GM19438 (cell line): Measurements from ENCODE around the gene POLR1E.
"Not testable (repeated sequence)": the region's sequence is repeated elsewhere in the genome, so short reads cannot be mapped to it uniquely, and the experiment has no call there.

Experiments used
- ATAC-seq: cut with Tn5 transposase; IDR thresholded peaks from one replicate; pipeline ENCODE4 v1.9.1; 2021; ENCODE audit warnings: low read depth; ENCODE audit not compliant: unreplicated experiment

Gene POLR1E

DNA sequence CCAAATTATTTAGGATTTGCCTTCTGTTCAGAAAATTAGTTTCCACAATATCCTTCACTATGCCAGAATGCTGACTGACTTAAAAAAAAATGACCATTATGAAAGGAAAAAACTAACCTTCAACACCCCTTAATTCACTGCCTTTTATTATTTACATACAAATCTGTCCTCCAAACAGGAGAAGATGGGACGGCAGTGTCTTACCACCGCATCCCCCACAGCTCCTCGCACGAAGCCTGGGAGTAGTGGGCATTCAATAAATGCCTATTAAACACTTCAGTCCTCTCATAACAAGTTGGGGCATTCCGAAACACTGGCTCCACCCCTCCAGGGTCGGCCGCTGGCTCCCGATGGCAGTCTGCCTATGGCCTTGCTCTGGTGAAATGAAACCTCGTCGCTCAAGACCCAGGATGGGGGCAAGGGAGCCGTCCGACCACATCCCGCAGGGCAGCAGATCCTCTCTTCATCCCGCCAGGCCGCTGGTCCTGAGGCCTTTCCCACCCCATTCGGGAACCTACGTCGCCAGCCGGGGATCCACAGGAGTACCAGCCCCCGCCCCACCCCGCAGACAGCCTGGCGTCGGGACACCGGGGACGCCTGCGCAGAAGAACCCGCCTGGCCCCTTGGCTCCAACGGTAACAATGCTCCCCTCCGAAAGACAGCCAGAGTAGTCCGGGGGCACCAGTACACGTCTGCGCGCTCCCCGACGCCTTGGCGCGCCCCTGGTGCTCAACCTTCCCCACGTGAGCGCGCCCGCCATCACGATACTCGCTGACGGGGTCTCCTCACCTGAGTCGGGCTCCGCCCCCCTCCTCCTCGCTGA is 21.1 kb upstream of the POLR1E start:
- ATAC-seq, result peak; percentile 40

DNA sequence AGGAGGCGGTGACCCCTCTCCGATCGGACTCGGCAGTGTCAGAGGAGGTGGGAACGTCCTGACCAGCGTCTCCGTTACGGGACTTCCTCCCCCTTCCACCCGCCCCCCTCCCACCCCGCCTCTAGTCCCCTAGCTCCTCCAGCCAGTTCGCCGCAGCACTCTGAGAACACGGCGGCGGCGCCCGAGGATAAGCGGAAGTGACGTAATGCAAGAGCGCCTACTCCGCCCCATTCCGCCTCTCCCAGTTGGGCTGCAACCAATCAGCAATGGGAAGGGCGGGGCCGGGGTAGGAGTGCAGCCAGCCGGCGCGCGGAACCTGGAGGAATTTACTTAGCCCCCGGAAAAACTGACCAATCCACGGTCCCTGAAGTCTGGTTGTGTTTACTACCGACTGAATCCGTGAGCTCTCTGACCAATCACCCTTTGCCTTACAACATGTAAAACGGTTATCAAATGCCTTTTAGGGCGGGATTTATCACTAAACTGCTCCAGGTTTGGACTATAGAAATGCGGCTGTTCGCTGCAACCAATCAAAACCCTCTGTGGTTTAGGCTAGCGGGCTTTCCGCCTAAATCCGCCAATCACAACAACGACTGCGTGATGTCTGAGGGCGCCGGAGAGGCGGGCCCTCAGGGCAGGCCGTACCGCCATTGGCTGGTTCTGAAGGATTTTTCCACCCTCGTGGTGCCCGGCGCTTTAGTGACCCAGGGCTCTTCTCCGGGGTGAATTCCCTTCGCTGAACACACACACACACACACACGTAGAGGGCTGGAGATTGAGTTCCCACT is 20.3 kb upstream of the POLR1E start, which contains the start of gene ZBTB5:
TSS of gene ZBTB5 (minus strand) at position 202 of the 788 bp plus-strand sequence. CDS start 22,899 bp downstream, outside the sequence.
- ATAC-seq, result peak; percentile 80

DNA sequence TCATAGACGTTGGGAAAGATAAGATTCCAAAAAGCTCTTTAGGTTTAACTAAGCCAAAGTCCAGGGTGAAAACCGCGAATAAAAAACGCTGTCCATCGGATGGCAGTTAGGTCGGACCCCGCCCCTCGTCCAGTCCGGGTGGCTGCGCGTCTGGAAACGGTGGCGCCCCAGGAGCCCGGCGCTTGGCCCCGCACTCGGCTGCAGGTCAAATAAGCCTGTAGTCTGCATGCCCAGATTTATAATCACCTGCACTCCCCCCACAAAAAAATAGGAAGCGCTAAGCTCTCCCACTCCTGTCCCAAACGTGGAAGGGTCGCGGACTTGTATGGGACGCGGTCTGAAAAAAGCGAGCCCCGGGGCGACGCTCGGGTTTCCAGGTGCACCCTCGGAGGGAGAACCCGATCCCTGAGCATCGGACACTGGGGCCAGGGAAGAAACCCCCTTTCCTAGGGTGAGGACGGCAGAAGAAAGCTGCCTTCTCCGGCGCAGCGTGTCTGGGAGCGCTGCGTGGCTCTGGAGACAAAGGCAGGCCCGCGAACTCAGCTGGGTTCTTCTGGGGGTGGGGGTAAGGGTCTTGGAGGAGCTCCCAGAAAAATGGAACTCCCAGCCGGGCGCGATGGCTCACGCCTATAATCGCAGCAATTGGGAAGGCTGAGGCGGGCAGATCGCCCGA is 19.6 kb upstream of the POLR1E start:
- no peak for ATAC-seq

DNA sequence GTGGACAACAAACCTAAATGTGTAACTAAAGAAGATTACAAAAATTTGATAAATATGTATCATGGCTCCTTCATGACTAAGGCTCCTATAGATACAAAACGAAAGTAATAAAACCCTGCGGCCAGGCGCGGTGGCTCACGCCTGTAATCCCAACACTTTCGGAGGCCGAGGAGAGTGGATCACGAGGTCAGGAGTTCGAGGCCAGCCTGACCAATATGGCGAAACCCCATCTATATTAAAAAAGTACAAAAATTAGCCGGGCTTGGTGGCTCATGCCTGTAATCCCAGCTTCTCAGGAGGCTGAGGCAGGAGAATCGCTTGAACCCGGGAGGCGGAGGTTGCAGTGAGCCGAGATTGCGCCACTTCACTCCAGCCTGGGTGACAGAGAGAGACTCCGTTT is 18.2 kb upstream of the POLR1E start:
- not testable (repeated sequence) for ATAC-seq

DNA sequence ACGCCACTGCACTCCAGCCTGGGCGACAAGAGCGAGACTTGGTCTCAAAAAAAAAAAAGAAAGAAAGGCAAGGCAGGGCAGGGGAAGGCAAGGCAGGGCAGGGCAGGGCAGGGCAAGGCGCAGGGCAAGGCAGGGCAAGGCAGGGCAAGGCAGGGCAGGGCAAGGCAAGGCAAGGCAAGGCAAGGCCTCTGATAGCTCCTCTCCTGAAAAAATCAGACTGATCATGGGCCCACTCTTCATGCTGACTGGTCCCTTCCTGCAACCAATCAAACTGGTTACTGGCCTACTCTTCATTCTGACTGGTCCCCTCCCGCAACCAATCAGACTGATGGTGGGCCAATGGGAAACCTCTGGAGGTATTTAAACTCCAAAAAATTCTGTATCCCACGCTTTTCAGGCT is 17.1 kb upstream of the POLR1E start:
- no peak for ATAC-seq

DNA sequence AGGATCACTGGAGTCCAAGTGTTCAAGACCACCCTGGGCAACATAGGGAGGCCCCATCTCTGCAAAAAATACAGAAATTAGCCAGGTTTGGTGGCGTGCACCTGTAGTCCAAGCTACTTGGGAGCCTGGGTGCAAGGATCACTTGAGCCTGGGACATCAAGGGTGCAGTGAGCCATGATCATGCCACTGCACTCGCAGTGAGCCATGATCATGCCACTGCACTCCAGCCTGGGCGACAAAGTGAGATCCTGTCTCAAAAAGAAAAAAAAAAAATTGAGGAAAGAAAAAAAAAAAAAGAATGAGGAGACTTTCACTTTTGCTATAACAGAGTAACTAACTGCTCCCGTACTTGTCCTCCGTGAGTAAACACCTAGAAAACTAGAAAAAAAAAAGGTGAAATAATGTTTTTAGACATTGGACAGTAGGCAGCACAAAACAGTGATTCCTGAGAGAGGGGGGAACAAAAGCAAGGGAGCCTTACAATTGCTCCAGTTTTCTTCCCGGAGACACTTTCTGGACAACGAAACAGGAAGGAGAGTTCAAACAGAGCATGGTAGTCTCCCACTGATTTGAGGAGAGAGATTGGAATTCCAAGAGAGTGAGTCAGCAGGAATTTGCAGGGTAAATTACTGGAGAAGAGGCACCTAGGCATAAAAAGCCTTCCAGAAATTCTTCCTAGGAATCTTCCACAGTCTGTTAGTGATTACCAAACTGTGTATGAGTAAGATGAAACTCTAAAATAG is 13.6 kb upstream of the POLR1E start:
- ATAC-seq, result no peak

DNA sequence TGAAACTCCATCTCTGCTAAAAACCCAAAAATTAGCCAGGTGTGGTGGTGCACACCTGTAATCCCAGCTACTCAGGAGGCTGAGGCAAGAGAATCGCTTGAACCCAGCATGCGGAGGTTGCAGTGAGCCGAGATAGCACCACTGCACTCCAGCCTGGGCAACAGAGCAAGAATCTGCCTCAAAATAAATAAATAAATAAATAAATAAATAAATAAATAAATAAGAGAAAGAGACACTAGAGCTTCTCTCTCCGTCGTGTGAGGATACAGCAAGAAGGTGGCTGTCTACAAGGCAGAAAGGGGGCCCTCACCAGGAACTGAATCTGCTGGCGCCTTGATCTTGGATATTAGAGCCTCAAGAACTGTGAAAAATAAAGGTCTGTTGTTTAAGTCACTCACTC is 11.8 kb upstream of the POLR1E start:
- not testable (repeated sequence) for ATAC-seq

DNA sequence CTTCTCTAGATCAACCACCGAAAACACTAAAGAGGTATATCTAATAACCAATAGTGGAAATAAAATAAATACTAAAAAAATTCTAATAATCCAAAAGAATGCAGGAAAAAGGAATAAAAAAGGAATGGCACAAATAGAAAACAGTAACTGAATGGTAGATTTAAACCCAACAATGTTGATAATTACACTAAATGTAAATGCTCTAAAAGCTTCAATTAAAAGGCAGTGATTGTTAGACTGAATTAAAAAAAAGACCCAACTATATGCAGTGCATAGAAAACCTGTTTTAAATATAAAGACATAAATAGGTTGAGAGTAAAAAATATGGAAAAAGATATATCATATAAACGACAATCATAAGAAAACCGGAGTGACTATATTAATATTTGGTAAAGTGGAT is 11.3 kb upstream of the POLR1E start:
- ATAC-seq, result no peak

DNA sequence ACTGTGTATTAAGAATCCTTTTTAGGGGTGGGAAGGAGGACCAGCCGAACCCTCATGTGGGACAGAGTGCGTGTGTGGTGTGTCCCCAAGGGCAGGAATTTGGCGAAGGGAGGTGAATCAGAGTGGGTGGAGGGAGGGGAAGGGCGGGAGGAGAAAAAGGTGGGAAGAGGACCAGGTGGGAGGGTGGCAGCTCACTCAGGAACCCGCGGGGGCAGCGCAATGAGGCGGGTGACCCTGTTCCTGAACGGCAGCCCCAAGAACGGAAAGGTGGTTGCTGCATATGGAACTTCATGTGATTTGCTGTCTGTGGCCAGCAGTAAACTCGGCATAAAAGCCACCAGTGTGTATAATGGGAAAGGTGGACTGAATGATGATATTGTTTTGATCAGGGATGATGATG is 8.8 kb upstream of the POLR1E start:
- ATAC-seq, result no peak

DNA sequence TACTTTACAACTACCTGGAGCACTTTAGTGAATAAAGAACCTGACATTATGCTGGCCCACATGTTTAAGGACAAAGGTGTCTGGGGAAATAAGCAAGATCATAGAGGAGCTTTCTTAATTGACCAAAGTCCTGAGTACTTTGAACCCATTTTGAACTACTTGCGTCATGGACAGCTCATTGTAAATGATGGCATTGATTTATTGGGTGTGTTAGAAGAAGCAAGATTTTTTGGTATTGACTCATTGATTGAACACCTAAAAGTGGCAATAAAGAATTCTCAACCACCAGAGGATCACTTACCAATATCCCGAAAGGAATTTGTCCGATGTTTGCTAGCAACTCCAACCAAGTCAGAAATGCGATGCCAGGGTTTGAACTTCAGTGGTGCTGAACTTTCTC is 8.3 kb upstream of the POLR1E start:
- not testable (repeated sequence) for ATAC-seq

DNA sequence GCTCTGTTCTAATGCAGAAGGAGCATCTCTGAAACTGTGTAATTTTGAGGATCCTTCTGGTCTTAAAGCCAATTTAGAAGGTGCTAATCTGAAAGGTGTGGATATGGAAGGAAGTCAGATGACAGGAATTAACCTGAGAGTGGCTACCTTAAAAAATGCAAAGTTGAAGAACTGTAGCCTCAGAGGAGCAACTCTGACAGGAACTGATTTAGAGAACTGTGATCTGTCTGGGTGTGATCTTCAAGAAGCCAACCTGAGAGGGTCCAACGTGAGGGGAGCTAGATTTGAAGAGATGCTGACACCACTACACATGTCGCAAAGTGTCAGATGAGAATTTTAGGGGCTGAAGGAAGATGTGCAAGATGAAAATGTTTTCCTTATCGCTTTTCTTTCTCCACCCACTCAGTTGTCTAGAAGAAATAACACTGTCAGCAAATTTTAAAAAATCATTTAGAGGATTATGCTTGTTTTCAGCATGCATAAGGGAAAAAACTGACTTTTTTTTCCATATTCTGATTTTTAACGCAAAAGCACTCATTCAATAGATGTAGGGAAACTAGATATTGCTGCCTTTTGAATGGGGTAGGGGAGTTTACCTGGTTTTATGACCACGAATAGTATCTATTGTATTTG is 7.6 kb upstream of the POLR1E start:
- ATAC-seq, result not testable (repeated sequence)

DNA sequence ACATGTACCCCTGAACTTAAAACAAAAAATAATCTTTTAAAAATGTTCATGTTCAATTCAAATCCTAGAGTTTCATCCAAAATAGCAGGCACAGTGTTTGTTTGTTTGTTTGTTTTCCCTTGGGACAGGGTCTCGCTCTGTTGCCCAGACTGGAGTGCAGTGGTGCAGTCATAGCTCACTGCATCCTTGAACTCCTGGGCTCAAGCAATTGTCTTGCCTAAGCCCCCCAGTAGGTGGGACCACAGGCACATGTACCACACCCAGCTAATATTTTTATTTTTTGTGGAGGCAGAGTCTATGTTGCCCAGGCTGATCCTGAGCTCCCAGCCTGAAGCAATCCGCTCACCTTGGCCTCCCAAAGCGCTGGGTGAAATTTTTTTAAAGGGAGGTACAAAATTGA is 5.0 kb upstream of the POLR1E start:
- no peak for ATAC-seq

DNA sequence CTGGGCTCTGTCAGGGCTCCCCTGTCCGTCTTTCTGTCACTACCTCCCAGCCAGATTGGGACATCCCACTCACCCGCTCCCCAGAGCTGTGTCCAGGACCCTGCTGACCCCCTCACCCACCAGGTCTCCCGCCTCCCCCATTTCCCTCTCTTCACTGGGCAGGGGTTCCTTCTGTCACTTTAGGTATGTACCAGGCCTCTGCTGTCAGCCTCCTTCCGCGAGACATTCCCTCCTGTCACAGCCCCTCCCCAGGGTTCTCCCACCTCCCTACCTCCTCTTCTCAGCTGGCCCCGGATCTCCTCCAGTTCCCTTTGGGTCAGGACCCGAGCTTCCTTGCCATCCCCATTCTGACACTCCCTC is 488 bp downstream of the POLR1E start:
- no peak for ATAC-seq

DNA sequence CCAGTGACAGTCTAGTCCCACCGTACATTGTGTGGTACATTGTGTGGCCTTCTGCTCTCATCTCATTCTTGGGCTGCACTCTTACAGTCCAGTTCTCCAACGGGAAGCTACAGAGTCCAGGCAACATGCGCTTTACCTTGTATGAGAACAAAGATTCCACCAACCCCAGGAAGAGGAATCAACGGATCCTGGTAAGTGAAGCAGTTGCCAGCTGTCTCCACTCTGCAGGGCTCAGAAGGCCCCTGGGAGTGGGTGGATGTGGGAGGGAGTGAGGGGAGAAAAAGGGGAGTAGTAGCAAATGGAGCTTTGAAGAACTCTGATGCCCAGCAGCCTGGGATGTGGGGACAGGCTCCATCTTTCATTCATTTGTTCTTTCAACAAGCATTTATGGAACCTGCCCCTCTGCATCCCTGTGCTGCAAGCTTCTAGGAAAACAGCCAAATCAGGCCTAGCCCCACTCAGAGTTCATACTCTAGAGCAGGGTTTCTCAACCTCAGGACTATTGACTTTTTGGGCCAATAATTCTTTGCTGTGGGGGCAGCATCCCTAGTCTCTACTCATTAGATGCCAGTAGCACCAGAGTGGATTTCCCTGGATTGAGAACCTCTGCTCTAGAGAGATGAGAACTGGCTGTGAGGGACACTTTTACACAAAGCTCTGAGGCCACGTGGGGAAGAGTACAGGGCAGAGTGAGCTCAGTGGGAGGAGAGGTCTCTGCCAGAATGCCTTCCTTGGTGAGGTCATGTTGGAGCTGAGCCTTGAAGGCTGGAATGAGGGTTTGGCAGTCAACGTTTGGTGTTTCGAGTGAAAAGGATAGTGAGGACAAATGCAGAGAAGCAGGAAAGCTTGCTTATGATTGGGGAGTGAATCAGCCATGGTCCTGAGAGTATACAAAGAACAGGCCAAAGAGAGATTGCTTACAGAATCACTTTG is 1.1 kb downstream of the POLR1E start:
- no peak for ATAC-seq

DNA sequence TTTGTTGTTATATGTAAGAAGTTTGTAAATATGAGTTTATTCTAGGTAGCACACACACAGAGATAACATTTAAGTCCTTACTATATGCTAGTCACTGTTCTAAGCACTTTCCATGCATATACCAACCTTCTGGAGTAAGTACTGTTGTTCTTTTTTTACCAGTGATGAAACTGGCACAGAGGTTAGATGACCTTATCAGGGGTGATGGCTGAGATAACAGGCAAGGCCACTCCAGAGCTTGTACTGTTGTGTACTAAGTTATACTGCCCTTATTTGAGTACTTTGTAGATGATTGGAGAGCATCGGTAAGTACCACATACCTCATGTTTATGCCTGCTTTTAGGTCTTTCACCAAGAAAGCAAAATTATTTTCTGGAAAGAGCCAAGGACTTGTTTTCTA is 6.2 kb downstream of the POLR1E start:
- ATAC-seq, result no peak

DNA sequence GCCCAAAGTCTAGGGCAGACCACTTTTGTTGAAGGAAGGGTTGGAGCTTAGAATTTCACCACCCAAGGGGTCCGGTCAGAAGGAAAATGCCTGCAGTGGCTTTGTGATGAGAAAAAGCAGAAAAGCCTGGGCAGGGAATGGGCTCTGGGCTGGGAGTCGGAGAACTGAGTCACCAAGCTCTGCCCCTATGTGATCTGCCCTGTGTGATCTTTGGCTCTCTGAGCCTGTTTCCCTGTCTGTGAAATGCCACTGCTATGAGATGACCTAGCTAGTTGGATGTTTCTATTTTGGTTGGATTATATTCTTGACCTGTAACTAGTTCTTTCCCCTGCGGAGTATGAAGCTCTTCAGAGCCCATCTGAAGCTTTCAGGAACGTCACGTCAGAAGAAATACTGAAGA is 9.8 kb downstream of the POLR1E start:
- ATAC-seq, result no peak

DNA sequence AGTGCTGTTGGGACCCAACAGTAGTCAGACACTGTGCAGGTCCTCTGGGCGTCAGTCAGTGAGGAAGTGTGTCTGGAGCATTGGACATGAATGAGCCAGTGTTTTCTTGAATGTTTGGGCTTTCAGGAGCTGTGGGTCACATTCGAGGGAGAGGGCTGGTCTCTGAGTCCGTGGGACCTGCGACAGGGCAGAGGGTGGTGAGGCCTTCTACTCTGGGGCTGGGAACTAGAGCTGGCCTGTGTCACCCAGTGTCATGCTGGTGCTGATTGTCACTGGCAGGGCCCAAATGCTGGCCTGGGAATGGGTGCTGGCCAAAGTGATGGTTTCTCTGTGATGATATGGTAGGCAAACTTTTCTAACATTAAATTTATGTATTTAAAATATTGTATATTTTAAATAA is 10.3 kb downstream of the POLR1E start:
- ATAC-seq, result no peak

DNA sequence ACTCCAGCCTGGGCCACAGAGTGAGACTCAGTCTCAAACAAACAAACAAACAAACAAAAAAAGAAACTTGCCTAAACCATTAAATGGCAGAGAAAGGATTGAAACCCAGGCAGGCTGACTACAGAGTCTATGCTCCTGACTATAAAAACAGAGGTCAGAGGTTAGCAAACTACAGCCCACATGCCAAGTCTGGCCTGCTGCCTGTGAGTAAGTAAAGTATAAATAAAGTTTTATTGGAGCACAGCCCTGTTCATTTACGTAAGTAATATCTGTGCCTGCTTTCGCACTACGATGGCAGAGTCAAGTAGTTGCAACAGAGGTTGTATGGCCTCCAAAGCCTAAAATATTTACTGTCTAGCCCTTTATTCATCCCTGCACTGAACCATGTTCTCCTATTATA is 11.6 kb downstream of the POLR1E start:
- ATAC-seq, result no peak

DNA sequence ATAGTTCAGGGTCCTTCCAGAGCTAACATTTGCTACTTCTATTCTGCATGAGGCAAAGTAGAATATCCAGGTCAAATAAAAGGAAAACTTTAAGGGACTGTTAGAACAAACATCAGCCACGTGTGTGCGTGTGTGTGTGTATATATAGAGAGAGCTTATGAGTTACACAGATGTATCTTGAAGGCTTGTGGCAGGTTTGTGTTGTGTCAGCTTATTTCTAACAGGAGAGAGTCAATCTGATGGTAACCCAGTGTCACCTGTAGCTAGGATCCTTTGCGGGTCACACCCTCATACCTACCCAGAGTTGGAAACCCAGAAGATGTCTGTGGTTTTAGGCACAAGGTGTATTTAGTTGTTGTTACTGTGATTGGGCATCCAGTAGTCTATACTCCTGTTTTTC is 12.7 kb downstream of the POLR1E start:
- no peak for ATAC-seq
